RWPE2 (cell line): ENCODE data around the gene BPIFA1.

Source experiments
- ATAC-seq: fragments of 200-7000 bp; cut with Tn5 transposase; 3 replicates; pipeline ENCODE4 v1.9.1; 2021; ENCODE audit warnings: low read depth
- DNase-seq: peaks from one replicate; pipeline ENCODE4 v3.0.0-alpha.2; 2020; ENCODE audit warnings: low spot score
- H3K27ac ChIP-seq: fragments of 450-650 bp; 2 replicates; pipeline ENCODE4 v1.5.1; 2017; ENCODE audit warnings: mild to moderate bottlenecking; ENCODE audit not compliant: poor library complexity, severe bottlenecking
- H3K27me3 ChIP-seq: fragments of 250-450 bp; sonication (Bioruptor Pico); 2 replicates; pipeline ENCODE4 v1.5.1; 2021; ENCODE audit warnings: mild to moderate bottlenecking, moderate library complexity; ENCODE audit not compliant: insufficient read depth, poor library complexity, severe bottlenecking
- H3K36me3 ChIP-seq: fragments of 250-450 bp; sonication (Bioruptor Pico); 2 replicates; pipeline ENCODE4 v1.5.1; 2020; ENCODE audit warnings: low read depth, mild to moderate bottlenecking, moderate library complexity
- H3K4me1 ChIP-seq: fragments of 250-450 bp; sonication (Bioruptor Pico); 2 replicates; pipeline ENCODE4 v1.5.1; 2021; ENCODE audit warnings: mild to moderate bottlenecking, moderate library complexity; ENCODE audit not compliant: insufficient read depth, poor library complexity, severe bottlenecking
- H3K4me3 ChIP-seq: fragments of 250-450 bp; sonication (Bioruptor Pico); 2 replicates; pipeline ENCODE4 v1.5.1; 2021; ENCODE audit warnings: mild to moderate bottlenecking, moderate library complexity; ENCODE audit not compliant: severe bottlenecking
- H3K9me3 ChIP-seq: fragments of 250-450 bp; sonication (Bioruptor Pico); 2 replicates; pipeline ENCODE4 v1.5.1; 2021; ENCODE audit warnings: mild to moderate bottlenecking, moderate library complexity; ENCODE audit not compliant: severe bottlenecking
- CTCF ChIP-seq: fragments of 450-650 bp; IDR thresholded peaks from one replicate; pipeline ENCODE4 v1.5.1; 2017; ENCODE audit warnings: mild to moderate bottlenecking, moderate library complexity; ENCODE audit not compliant: poor library complexity, severe bottlenecking

Gene BPIFA1

DNA sequence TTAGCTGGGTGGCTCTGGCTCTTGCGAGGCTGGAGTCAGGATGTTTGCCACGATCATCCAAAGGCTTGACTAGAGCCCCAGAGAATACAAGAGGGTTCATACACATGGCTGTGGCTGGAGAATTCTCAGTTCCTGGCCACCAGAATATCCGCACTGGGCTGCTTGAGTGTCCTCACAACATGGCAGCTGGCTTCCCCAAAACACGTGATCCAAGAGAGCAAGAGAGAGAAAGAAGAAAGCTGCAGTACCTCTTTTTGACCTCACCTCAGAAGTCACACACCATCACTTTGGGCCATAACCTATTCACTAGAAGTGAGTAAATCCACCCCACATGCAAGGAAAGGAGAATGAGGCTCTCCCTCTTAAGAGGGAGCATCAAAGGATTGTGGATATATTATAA, 25.7 kb downstream of the BPIFA1 start:
- TF ChIP-seq CTCF: no peak
- no peak overlapping the region for H3K27ac ChIP-seq
- H3K9me3 ChIP-seq: no peaks in the 10 kb centered on the region
- no peak overlapping the region for H3K4me3 ChIP-seq
- ATAC-seq: no peak
- H3K27me3 ChIP-seq: peaks cover 17% of the 10 kb centered on the region
- DNase-seq: peak; percentile 33
- no peaks in the 10 kb centered on the region for H3K36me3 ChIP-seq
- no peaks in the 10 kb centered on the region for H3K4me1 ChIP-seq

DNA sequence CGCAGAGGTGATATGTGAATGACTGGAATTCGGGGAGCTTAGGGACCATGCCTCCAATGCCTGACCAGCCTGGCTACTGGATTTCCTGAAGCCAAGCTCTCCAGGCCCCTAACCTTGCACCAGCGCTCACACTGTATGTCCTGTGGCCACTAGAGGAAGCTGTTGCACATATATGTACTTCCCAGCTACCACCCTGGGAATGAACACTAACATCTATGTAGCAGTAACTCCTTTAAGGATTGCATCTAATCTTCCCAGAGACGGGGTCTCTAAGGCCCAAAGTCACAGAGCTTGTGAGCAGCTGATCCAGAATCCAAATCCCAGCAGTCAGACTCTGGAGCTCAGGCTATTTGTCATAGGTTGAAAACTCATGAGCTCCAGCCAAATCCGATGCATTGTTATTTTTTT, 26.9 kb downstream of the BPIFA1 start:
- Histone ChIP-seq H3K4me3 (no peak overlapping the region), H3K27me3 (peaks cover 17% of the 10 kb centered on the region), H3K9me3 (no peaks in the 10 kb centered on the region), H3K4me1 (no peaks in the 10 kb centered on the region), H3K27ac (no peak overlapping the region), H3K36me3 (no peaks in the 10 kb centered on the region)
- peak; percentile 89 for TF ChIP-seq CTCF
- ATAC-seq (peak; percentile 88), DNase-seq (peak; percentile 64)

- DNase-seq (peak; percentile 72), ATAC-seq (no peak)
- Histone ChIP-seq H3K27ac (no peak overlapping the region), H3K9me3 (no peaks in the 10 kb centered on the region), H3K27me3 (peaks cover 16% of the 10 kb centered on the region), H3K4me1 (no peaks in the 10 kb centered on the region), H3K36me3 (no peaks in the 10 kb centered on the region), H3K4me3 (no peak overlapping the region)
- no peak for TF ChIP-seq CTCF
Measured at GRCh38 chr20:33263784-33264183, 28.0 kb downstream of the BPIFA1 start.

DNA sequence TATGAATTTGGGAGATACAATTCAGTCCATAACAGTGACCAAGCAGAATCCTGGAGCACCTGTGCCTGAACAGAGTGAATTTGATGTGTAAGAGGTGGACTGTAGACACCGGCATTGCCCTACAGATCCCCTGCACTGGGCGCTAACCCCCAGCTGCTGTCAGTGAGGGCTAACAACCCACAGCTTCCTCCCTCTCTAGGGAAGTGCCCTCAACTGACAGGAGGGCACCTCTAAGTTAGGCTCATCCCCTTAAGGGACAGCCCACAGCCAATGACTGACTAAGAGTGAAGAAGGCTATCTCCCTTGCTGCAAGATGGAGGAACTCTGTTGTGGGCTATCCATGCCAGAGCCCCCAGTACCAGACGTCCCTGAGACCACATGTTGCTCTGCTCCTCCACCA, 31.9 kb downstream of the BPIFA1 start:
- DNase-seq (peak; percentile 40), ATAC-seq (no peak)
- Histone ChIP-seq H3K9me3 (no peaks in the 10 kb centered on the region), H3K4me1 (no peaks in the 10 kb centered on the region), H3K36me3 (no peaks in the 10 kb centered on the region), H3K4me3 (no peak overlapping the region), H3K27ac (no peak overlapping the region), H3K27me3 (no peaks in the 10 kb centered on the region)
- no peak for TF ChIP-seq CTCF

DNA sequence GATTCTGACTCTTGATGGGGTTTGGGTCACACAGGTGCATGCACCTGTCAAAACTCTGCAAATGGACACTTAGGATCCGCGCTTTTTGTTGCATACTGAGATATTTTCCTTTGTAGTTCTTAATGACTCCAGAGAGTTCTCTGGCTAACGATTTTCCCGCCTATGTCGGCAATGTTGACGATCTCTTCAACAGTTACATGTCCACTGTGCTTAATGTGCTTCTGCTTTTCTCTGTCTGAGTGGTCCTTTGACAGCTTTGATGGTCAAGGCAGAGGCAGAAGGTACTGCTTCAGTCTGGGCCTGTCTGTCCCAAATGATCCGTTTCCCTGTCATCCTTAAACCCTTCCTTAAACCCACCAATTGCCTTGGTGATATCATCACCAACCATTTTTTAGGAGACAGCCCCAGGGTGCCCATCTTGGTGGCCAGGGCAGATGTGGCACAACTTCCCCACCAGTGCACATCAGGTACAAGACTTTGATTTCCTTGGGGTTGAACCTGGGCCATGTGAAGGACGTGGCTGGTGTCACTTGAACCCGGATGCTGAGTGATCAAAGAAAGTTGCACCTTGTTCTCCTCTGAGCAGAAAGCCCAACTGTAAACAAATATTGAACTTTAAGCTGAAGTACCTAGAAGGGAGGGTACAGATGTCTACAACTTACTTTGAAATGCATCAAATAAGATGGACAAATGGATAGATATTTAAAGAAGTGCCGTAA, 36.5 kb downstream of the BPIFA1 start:
- no peaks in the 10 kb centered on the region for H3K4me1 ChIP-seq
- no peak for DNase-seq
- no peak overlapping the region for H3K4me3 ChIP-seq
- H3K27ac ChIP-seq: no peak overlapping the region
- H3K36me3 ChIP-seq: no peaks in the 10 kb centered on the region
- no peak for ATAC-seq
- TF ChIP-seq CTCF: no peak
- peaks cover 7% of the 10 kb centered on the region for H3K27me3 ChIP-seq
- H3K9me3 ChIP-seq: no peaks in the 10 kb centered on the region
